NCI-H1105 treated with DMSO at 0.1 percent for 48 hours (cell line): ENCODE data around the gene SNRPF.
"Not testable (repeated sequence)": the region's sequence is repeated elsewhere in the genome, so short reads cannot be mapped to it uniquely, and the experiment has no call there.

ENCODE experiments used
- DNase-seq: peaks from one replicate; lab custom pipeline; 2025; lab: John Stamatoyannopoulos, UW

The SNRPF gene

DNA sequence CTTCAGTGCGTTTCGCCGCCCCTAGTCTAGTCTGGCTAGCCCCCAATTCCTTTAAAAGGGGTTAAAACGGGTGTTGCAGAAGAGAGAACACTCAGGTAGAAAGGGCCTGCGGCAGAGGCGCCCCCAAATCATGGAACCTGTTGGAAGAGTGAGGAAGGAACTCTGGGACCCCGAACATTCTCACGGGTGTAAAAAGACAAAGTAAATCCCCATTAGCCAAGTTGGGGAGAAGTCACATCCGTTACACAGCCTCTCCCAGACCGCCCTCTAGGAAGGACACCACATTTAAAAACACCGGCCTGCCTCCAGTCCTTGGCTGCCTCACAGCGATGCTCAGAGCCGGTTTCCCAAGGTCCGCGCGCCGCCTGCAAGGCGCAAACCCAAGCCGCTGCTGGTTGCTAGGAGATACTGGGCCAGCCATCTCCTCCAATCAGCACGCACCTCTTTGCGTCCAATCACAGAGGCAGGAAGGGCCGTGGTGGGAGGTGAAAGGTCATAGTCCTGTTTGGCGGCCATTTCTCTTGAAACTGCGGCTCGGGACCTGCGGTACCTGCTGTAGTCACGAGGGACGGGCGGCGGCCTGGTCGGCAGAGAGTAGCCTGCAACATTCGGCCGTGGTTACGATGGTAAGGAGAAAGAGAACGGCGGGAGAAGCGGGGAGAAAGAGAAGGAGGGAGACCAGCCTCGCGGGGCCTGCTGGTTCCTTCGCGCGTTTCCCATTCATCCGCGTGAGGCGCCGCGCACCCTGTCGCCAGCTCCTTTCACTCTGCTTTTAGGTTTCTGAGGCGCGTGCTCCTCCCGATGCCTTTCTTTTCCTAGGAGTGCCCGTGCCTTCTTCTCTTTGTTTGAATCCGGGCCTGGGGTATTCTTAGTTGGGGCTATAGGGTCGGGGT is at the start of gene SNRPF:
SNRPF (plus strand) TSS at position 502 of the 893 bp plus-strand sequence; CDS start at position 624, 122 bp downstream.
- DNase-seq, result peak; percentile 98

DNA sequence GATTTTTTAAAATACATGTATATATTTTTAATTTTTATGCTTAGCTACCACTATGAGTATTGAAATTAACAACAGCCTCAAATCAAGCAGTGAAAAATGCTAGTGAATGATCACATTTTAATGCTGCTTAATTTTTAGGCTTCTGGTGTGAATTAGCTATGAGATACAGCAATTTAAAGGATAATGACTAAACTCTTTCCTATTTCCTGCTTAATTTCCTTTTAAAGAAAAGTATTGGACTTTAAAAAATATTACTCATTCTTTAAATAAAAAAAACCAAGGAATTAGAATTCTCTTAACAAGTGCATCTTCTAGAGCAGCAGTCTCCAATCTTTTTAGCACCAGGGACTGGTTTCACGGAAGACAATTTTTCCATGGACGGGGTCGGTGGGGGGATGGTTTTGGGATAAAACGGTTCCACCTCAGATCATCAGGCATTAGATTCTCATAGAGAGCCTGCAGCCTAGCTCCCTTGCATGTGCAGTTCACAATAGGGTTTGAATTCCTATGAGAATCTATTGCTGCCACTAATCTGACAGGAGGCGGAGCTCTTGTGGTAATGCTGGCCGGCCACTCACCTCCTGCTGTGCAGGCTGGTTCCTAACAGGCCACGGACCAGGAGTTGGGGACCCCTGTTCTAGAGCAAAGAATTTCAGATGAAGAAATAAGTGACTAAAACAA is 49.6 kb upstream of the SNRPF start:
- no peak for DNase-seq

DNA sequence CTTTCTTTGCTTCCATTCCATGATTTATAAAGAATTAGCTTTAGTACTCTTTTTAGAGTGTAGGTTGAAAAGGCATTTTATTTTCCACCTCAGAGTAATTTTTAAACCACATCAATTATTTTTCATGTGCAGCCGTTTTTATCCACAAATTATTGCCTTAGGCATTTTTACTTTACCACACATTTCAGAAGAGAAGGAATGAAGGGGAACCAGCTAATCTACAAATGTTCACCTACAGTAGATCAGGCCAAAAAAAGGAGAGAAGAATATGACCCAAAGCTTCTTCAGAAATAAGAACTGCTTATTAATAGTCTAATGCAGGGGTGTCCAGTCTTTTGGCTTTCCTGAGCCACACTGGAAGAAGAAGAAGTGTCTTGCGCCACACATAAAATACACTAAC is 48.3 kb upstream of the SNRPF start:
- no peak for DNase-seq

DNA sequence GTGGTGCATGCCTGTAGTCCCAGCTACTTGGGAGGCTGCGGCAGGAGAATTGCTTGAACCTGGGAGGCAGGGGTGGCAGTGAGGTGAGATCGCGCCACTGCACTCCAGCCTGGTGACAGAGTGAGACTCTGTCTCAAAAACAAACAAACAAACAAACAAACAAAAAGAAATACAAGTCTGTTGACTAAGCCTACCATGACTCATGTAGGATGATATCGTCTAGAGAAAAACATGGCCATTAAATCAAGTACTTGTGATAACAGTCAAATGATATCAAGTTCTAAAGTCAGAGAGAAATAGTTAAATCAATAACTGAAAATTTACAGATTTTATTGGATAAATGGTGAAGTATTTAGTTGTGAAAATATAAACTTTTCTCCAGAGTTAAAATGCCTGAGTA is 46.6 kb upstream of the SNRPF start:
- DNase-seq, result not testable (repeated sequence)

GRCh38 chr12:95815632-95816212 is 43.0 kb upstream of the SNRPF start:
- peak; percentile 75 for DNase-seq

DNA sequence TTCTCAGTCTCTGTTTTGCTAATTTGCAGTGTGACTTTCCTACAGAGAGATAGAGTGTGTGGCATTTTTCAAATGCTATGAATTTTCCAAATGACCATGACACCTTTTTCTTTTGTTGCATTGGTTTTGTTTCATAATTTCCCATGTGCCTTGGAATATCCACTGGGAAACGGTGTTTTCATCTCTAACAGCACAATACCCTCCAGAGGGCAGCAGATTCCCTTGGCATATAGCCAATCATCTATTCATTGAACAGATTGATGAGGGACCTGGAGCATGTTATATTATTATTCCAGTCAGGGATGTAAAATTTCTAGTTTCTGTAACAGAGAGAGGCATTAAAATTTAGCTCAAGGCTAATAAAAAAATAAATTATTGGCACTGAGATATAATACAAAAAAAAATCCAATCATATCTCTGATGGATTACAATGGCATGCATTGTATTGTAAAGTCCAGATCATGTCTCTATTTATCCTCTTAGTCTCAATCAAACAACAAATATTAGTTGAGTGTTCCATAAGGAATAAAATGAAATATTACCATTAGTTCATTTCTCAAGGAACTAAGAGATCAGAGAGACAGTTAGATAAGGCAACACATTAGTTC is 38.6 kb upstream of the SNRPF start:
- DNase-seq, result peak; percentile 76

DNA sequence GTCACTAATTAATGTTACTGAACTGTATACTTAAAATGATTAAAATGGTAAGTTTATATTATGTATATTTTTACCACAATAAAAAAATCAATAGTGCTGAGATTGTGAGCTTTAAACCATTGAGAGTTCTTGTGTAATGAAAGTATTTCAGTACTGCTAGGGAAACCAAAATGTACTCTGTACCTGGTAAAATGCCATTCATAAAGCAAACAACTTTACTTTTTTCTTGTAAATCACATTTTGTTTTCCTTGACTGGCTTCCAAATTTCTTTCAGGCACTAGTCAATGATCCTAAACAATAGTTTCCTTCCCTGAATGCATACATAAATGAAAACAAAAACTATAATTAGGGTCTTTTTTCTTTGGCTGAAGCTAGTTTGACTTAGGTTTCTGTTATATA is 29.4 kb upstream of the SNRPF start:
- no peak for DNase-seq

- DNase-seq, result no peak
These were observed 28.2 kb upstream of the SNRPF start for GRCh38 chr12:95830335-95831089.

DNA sequence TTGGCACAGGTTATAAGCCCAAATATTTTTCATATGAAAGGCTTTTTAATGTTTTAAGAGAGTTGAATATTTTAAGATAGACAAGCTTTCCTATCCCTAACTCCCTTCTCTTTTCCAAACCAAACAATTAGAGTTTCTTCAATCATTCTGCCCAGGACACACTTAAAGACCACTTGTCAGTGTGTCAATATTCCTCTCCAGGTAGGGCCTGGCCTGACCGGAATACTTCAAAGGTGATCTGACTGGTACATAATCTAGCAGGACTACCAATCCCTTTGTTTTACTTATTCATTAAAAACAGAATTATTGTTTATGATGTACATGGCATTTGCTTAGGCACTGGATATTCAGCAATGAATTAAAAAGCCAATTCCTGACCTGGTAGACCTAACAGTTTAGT is 24.2 kb upstream of the SNRPF start:
- DNase-seq, result no peak

DNA sequence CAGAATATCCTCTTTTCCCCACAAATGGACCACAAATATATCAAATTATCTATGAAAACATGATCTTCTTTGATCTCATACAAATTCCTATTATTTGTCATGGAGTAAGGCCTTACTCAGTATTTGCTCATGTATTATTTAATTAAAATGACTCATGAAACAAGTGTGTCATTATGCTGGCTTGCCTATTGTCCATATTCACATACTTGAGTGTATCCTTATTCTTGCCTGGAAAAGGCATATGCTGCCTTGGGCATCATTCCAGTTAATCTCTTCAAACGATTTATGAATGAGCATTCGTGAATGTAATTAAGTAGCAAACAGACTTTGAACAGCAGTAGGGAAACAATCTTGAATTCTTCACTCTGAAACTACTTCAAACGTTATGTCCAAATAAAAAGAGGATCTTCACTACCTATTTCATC is 22.6 kb upstream of the SNRPF start:
- DNase-seq, result peak; percentile 90

DNA sequence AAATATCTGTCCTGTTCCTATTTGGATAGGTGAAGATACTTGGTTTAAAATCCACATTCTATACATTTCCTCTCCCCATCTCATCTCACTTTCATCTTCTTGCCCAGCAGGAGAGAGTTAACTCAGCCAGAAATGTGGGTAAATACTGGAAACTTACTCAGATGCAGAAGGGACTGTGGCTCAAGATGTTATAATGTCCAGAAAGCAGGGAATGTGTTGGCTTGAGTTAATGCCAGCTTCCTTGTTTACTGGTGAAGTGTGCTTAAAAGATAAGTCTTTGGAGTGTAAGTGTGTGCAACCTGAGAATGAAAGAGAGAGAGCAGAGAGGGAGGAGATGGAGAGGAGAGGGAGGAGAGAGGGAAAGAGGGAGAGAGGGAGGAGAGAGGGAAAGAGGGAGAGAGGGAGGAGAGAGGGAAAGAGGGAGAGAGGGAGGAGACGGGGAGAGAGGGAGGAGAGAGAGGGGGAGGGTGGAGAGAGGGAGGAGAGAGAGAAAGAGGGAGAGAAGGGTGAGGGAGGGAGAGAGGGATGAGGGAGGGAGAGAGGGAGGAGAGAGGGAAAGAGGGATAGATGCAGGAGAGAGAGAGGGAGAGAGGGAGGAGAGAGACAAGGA is 22.0 kb upstream of the SNRPF start:
- DNase-seq, result peak; percentile 60

GRCh38 chr12:95837240-95838038 is 21.3 kb upstream of the SNRPF start:
- no peak for DNase-seq

DNA sequence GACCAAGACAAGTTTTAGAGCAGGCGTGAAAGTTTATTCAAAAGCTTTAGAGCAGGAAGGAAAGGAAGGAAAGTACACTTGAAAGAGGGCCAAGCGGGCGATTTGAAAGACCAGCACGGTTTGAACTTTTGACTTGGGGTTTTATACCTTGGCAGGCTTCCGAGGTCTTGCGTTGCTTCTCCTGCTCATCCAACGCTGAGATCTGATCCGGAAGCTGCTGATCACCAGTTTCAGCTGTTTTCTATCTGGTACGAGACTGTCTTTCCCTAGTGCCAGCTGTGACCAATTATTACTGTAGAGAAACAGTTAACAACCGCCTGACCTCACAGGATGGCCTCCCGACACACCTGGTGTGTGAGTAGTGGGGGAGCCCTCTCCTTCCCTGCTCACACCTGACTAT is 20.6 kb upstream of the SNRPF start:
- peak; percentile 76 for DNase-seq

GRCh38 chr12:95842426-95842825 is 16.3 kb upstream of the SNRPF start:
- DNase-seq, result peak; percentile 5

DNA sequence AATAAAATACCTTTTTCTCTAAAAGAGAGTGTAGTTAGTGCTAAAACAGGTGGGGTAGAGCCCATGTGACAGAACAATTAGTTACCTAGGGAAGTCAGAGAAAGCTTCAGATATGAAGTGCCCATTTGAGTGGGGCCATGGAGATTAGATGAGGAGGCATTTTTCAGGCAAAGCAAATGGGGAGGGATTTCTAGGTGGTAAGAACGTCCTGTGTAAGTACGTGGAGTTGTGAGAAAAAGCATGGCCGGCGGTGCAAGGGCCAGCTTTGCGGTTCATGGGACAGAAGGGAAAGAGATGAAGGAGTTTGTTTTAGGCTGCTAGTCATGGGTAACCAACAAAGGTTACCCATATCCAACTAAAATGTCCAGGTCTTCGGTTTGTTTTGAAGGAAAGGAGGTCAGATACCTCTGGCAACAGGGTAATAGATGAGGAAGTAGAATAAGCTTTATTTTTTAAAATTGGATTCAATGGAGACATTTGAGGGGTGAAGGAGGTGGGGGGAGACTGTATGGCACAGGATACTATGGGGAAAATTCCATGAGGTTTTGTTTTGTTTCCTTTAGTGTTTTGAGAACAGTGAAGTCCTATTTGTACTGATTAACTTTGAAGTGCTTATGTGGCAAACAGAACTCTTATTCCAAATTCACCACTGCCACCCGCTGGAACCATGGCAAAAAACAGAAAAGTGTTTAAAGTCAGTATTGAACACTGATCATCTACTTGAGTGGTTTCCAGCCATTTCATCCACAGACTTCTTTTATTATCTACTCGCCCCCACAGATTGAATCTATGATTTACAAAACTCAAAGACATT is 10.0 kb upstream of the SNRPF start:
- peak; percentile 66 for DNase-seq

GRCh38 chr12:95851606-95852005 is 7.1 kb upstream of the SNRPF start:
- no peak for DNase-seq

DNA sequence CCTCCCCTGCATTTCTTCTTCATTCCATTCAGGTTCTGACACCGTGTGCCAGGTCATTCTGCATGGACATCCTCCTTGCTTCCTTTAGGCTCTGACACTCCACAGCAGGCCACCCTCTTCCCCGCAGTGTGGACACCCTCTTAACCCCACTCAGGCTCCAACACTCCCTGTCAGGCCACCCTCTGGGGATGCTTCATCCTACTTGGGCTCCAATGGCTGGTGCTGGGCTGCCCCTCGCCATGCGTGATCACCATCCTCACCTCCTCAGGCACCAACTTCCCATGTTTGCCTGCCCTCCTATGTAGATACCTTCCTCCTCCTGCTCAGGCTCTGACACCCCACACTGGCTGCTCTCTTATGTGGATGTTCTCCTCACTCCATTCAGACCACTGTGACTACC is 6.6 kb upstream of the SNRPF start:
- no peak for DNase-seq

GRCh38 chr12:95857156-95857555 is 1.6 kb upstream of the SNRPF start:
- no peak for DNase-seq

GRCh38 chr12:95857799-95858198 is 953 bp upstream of the SNRPF start:
- DNase-seq, result no peak
